Sigmoid colon (tissue), 7 donors: ENCODE data around the gene GNG2. TPM values are rescaled to one million over a fixed set of nuclear protein-coding genes. Genes with fewer than 3 reads are reported as not detected.

Source experiments
- DNase-seq: peaks from one replicate; pipeline ENCODE4 v3.0.0-alpha.2; 2019
- H3K27ac ChIP-seq, 4 donors: fragments of 200-600 bp; sonication (generic); one replicate each; pipeline ENCODE4 v1.5.1; 2016 to 2019; ENCODE audit warnings: mild to moderate bottlenecking in 1 of 4
- H3K27me3 ChIP-seq, 3 donors: fragments of 200-600 bp; sonication (generic); one replicate each; pipeline ENCODE4 v1.5.1; 2019; ENCODE audit warnings: mild to moderate bottlenecking in 1 of 3
- H3K36me3 ChIP-seq, 4 donors: fragments of 200-600 bp; sonication (generic); one replicate each; pipeline ENCODE4 v1.5.1; 2016 to 2019
- H3K4me1 ChIP-seq, 4 donors: fragments of 200-600 bp; sonication (generic); one replicate each; pipeline ENCODE4 v1.5.1; 2017 to 2019
- H3K4me3 ChIP-seq, 4 donors: fragments of 200-600 bp; sonication (generic); one replicate each; pipeline ENCODE4 v1.5.1; 2017 to 2019; ENCODE audit warnings: mild to moderate bottlenecking in 2 of 4, moderate library complexity in 1 of 4
- H3K9me3 ChIP-seq, 4 donors: fragments of 200-600 bp in 3 of 4; sonication (generic) in 3 of 4; one replicate each; pipeline versions ENCODE4 v1.5.1 to v1.6.1; 2013 to 2019
- CTCF ChIP-seq, 4 experiments: fragments of 450-650 bp in 3 of 4; fragments of 200-600 bp in 1 of 4; IDR thresholded peaks; one replicate each; pipeline ENCODE4 v1.5.1; 2016 to 2019; ENCODE audit warnings: antibody characterized with exemption in 4 of 4, mild to moderate bottlenecking in 3 of 4, moderate library complexity in 2 of 4
- EP300 ChIP-seq, 4 donors: sonication (generic); formaldehyde crosslinking; IDR thresholded peaks; one replicate each; pipeline ENCODE4 v1.6.1; 2017; ENCODE audit warnings: antibody characterized with exemption in 4 of 4
- POLR2A ChIP-seq, 2 donors: fragments of 450-650 bp; IDR thresholded peaks; one replicate each; pipeline ENCODE4 v1.6.1; 2016; ENCODE audit warnings: antibody characterized with exemption in 2 of 2, mild to moderate bottlenecking in 2 of 2, moderate library complexity in 2 of 2
- POLR2AphosphoS5 ChIP-seq, 4 donors: sonication (generic); formaldehyde crosslinking; IDR thresholded peaks; one replicate each; pipeline ENCODE4 v1.6.1; 2017; ENCODE audit warnings: antibody characterized with exemption in 4 of 4
- WGBS, 2 donors: extraction: QIAGEN DNeasy Blood & Tissue Kit; methylation state at CpG; one replicate each; pipeline ENCODE4 v1.1.7; 2013; 5-methylcytosine and 5-hydroxymethylcytosine counted together
- intact Hi-C: fragments of 100-400 bp; cut with DNase I; formaldehyde crosslinking; loops from one replicate; pipeline ENCODE4 v1.15.1; 2023
- polyA plus RNA-seq, 3 donors: library from polyadenylated mRNA; stranded (reverse); fragments of 200-250 nt; gene quantifications; one replicate each; pipeline ENCODE4 v1.2.3, GENCODE V29; 2013
- total RNA-seq, 4 donors: library from RNA; depleted of rRNA; stranded (reverse); fragments of >200 nt; gene quantifications; one replicate each; pipeline ENCODE4 v1.1.0, GENCODE V29; 2016
- donor health status: healthy with polysubstance abuse.
- donor health status: Bipolar disorder and iron deficiency.
- donor health status: healthy.

The GNG2 gene
- total and polyA plus RNA-seq, 7 donors = 9.5 to 44.2 (median 27.3) TPM

GRCh38 chr14:51845811-51846210, 14.6 kb upstream of the GNG2 start:
- Histone ChIP-seq H3K4me1 (no peaks in the 10 kb centered on the region), H3K27ac (no peak overlapping the region), H3K4me3 (no peak overlapping the region), H3K27me3 (no peaks in the 10 kb centered on the region), H3K36me3 (no peaks in the 10 kb centered on the region), H3K9me3 (no peaks in the 10 kb centered on the region)
- DNase-seq = no peak
- WGBS, 2 donors = 89 to 92% methylated on average over 3 of the region's 3 CpGs
- intact Hi-C loops = no loop called here
- no peak for TF ChIP-seq POLR2A (IDR thresholded peaks at IDR 0.05)
- no peak for TF ChIP-seq CTCF (IDR thresholded peaks at IDR 0.05)
- TF ChIP-seq EP300 (IDR thresholded peaks at IDR 0.05) = no peak
- no peak for TF ChIP-seq POLR2AphosphoS5 (IDR thresholded peaks at IDR 0.05)

GRCh38 chr14:51846631-51847488, 13.6 kb upstream of the GNG2 start:
- no peaks in the 10 kb centered on the region for H3K27me3 ChIP-seq
- no peaks in the 10 kb centered on the region for H3K9me3 ChIP-seq
- intact Hi-C loops = no loop called here
- H3K4me1 ChIP-seq = no peaks in the 10 kb centered on the region
- H3K4me3 ChIP-seq = peak overlapping the region in 1 of 4 donors; percentile 1
- peak; percentile 68 for DNase-seq
- WGBS, 2 donors = 13 to 24% methylated on average over 16 of the region's 16 CpGs
- TF ChIP-seq CTCF (IDR thresholded peaks at IDR 0.05) = no peak
- TF ChIP-seq POLR2AphosphoS5 (IDR thresholded peaks at IDR 0.05) = no peak
- TF ChIP-seq EP300 (IDR thresholded peaks at IDR 0.05) = no peak
- no peak for TF ChIP-seq POLR2A (IDR thresholded peaks at IDR 0.05)
- H3K27ac ChIP-seq = peak overlapping the region; percentile 22 to 48 (median 35)
- H3K36me3 ChIP-seq = no peaks in the 10 kb centered on the region

GRCh38 chr14:51847489-51847796, 13.0 kb upstream of the GNG2 start:
- WGBS, 2 donors = 48 to 78% methylated on average over 4 of the region's 4 CpGs
- no peaks in the 10 kb centered on the region for H3K36me3 ChIP-seq
- H3K27ac ChIP-seq = peak overlapping the region in 1 of 4 donors; percentile 22
- intact Hi-C loops = no loop called here
- H3K9me3 ChIP-seq = no peaks in the 10 kb centered on the region
- no peak for DNase-seq
- no peaks in the 10 kb centered on the region for H3K4me1 ChIP-seq
- no peak overlapping the region for H3K4me3 ChIP-seq
- TF ChIP-seq EP300 (IDR thresholded peaks at IDR 0.05) (no peak), POLR2A (IDR thresholded peaks at IDR 0.05) (no peak), CTCF (IDR thresholded peaks at IDR 0.05) (no peak), POLR2AphosphoS5 (IDR thresholded peaks at IDR 0.05) (no peak)
- no peaks in the 10 kb centered on the region for H3K27me3 ChIP-seq

GRCh38 chr14:51848120-51848519, 12.3 kb upstream of the GNG2 start:
- Histone ChIP-seq H3K4me1 (no peaks in the 10 kb centered on the region), H3K36me3 (no peaks in the 10 kb centered on the region), H3K9me3 (no peaks in the 10 kb centered on the region), H3K27ac (no peak overlapping the region), H3K27me3 (no peaks in the 10 kb centered on the region), H3K4me3 (no peak overlapping the region)
- 79 to 92% methylated on average over 4 of the region's 4 CpGs for WGBS, 2 donors
- DNase-seq = no peak
- TF ChIP-seq EP300 (IDR thresholded peaks at IDR 0.05) = no peak
- no peak for TF ChIP-seq POLR2AphosphoS5 (IDR thresholded peaks at IDR 0.05)
- no peak for TF ChIP-seq POLR2A (IDR thresholded peaks at IDR 0.05)
- TF ChIP-seq CTCF (IDR thresholded peaks at IDR 0.05) = no peak
- intact Hi-C loops = no loop called here
